VCaP (cell line): ENCODE measurements around the gene C19orf81.

Experiments used
- H3K27ac ChIP-seq: fragments of 450-650 bp; 2 replicates; pipeline ENCODE4 v1.5.1; 2017
- TF ChIP-seq, protein P1 (sequence below): fragments of 450-650 bp; conservative IDR thresholded peaks from 2 replicates; pipeline ENCODE4 v1.5.1; 2017; ENCODE audit warnings: mild to moderate bottlenecking, moderate library complexity

Gene C19orf81

DNA sequence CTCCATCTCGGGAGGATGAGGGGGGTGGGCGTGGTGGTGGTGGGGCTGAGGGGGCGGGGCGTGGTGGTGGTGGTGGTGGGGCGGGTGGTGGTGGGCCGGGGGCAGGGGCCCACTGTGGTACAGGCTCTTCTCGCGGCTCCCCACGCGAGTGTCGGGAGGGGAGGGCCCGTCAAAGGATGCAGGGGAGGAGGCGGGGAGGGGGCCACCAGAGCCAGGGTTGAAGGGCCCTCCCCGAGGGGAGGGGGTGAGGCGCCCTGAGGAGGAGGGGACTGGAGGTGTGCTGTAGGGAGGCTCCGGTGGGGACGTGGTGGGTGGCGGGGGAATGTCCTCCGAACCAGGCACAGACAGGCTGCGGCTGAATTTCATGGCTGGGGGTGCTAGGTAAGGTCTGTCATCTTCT, 19.6 kb downstream of the C19orf81 start:
- TF ChIP-seq, protein P1, sequence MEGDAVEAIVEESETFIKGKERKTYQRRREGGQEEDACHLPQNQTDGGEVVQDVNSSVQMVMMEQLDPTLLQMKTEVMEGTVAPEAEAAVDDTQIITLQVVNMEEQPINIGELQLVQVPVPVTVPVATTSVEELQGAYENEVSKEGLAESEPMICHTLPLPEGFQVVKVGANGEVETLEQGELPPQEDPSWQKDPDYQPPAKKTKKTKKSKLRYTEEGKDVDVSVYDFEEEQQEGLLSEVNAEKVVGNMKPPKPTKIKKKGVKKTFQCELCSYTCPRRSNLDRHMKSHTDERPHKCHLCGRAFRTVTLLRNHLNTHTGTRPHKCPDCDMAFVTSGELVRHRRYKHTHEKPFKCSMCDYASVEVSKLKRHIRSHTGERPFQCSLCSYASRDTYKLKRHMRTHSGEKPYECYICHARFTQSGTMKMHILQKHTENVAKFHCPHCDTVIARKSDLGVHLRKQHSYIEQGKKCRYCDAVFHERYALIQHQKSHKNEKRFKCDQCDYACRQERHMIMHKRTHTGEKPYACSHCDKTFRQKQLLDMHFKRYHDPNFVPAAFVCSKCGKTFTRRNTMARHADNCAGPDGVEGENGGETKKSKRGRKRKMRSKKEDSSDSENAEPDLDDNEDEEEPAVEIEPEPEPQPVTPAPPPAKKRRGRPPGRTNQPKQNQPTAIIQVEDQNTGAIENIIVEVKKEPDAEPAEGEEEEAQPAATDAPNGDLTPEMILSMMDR = no peak
- H3K27ac ChIP-seq = no peak overlapping the region

DNA sequence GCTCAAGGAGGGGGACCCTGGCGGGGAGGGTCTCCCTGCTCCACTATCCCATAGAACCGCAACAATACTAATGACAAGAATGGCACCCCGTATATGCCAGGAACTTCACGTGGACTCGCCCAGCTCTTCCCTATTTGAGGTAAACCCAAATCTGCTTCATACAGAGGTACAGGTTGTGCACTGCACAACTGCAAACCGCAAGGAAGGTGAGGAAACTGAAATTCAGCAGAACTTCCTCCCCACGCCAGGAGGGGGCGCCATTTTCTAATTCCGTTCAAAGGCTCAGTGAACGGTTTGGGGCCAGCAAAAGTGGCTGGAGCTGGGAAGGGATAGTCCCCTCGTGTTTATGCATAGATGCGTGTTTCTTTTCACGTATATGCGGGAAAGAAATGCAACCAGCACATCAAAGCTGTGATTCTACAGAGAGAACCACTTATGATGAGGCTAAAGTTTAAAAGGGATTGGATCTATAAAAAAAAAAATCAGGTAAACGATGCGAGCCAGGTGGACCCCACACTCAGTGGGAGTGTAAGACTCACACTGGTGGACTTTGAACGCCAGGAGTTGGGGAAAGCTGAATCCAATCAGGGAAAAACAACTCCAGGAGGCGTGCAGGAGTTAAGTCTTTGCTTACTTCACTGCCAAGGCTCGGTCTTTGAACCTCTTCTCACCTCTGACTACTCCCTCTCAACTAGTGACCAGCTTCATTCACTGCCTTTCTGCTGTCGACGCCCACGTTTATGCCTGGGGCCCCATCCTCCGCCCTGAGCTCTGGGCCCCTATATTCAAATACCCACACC, 20.3 kb downstream of the C19orf81 start:
- H3K27ac ChIP-seq = no peak overlapping the region

DNA sequence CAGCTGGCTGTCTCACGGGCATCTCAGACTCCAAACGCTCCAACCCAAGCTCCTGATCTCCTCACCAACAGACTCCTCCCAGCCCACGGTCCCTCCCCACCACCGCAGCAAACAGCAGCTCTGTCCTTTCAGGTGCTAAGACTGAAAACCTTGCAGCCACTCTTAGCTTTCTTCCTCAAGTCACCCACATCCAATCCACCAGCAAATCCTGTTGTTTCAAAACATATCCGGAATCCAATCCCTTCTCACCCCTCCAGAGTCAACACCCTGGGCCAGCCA, 20.8 kb downstream of the C19orf81 start:
- TF ChIP-seq, protein P1 = no peak
- H3K27ac ChIP-seq = no peak overlapping the region

More for the DNA sequence above, 20.3 kb downstream of the C19orf81 start:
- TF ChIP-seq, protein P1 = peak; percentile 87

DNA sequence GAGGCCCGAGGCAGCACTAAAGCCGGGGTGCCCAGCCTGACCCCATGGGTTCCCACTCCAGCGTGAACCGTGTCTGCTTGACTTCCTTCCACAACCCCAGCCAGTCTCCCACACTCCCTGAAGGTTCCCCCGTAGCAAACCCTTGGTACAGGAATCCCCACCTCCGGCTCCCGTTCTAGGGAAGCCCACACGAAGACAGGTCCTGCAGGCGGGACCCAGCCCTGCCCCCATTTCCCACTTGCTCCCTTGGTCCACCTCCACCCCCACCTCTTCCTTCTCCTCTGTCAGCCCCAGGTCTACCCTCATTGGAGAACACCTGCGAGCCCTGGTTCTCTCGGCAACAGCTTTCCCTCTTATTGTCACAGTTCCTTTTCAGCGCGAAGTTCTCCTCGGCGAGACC, 23.9 kb downstream of the C19orf81 start:
- TF ChIP-seq, protein P1 = no peak
- no peak overlapping the region for H3K27ac ChIP-seq

DNA sequence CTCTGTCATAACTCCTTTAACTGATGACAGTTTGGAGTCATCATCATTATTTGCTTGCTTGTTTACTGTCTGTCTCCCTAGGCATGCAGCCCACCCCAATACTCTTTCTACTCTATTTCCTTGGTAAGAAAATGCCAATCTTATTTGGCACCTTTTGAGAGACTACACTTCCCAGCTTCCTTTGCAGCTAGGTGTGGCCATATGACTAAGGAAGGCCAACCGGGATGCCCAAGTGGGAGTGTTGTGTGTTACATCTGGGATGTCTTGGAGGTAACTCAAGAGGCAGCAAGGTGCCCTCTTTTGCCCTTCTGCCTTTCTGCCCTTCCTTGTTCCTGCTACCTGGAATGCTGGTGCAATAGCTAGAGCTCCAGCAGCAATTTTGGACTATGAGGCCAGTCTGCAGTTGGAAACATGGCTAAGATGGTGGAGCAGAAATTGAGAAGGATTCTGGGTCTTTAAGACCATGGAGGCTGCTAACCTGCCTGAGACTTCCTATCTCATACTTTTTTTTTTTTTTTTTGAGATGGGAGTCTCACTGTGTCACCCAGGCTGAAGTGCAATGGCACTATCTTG, 27.5 kb downstream of the C19orf81 start:
- TF ChIP-seq, protein P1 = no peak
- H3K27ac ChIP-seq = no peak overlapping the region

DNA sequence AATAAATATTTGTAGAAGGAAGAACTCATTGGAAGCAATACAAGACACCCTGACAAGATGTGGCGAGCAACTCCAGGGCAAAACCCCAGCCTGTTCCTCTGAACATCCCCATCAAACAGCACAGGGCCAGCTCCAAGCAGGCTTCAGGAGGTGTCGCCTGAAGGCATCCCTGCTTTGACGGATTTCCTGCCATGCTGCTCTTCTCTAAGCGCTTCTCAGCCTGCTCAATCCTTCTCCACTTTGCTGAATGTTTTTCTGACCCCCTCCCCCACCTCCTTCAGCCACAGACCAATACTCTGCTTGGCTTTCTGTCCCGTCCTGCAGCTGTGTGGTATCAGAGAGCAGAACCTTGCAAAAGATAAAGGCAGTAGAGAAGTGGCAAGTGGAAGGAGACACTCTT, 28.4 kb downstream of the C19orf81 start:
- H3K27ac ChIP-seq = no peak overlapping the region
- TF ChIP-seq, protein P1 = no peak

DNA sequence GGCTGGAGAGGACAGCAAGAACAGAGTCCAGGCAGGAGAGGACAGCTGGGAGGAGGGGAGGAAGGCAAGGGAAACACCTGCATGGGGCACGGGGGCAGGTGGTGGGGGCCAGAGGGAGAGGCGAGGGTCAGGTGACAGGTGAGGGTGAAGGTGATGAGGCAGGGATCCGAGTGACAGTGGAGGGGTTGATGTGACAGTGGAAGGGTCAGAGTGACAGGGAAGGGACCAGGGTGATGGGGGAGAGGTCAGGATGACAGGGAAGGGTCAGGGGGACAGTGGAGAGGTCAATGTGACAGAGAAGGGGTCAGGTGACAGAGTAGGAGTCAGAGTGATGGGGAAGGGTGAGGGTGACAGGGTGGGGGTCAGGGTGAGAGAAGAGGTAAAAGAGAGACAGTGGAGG, 29.1 kb downstream of the C19orf81 start:
- no peak overlapping the region for H3K27ac ChIP-seq
- TF ChIP-seq, protein P1 = no peak
